ENCODE data around the gene MMP14.

The MMP14 gene

DNA sequence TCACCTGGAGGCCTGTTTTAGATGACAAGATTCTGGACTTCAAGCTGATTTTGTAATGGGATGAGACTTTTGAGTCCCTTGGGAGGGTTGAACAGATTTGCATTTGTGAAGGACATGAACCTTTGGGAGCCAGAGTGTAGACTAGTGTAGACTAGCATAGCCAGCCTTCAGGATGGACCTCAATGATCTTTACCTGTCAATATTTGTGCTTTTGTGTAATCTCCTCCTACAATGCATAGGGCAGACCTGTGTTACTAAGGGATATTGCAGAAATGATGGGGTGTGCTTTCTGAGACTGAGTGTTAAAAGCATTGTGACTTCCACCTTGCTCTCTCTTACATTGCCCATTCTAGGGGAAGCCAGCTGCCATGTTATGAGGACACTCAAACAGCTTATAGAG is 25.3 kb downstream of the MMP14 start:
- no peak for DNase-seq

DNA sequence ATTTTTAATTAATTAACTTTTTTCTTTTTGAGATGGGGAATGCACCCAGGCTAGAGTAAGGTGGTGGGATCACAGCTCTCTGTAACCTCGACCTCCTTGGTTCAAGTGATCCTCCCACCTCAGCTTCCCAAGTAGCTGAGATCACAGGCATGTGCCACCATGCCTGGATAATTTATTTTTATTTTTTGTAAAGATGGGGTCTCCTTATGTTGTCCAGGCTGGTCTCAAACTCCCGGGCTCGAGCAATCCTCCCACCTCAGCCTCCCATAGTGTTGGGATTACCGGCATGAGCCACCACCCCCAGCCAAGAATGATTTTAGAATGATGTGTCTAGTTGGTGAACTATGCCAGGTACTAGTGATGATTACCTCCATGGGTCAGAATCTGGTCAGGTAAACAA is 28.6 kb downstream of the MMP14 start:
- no peak for DNase-seq

DNA sequence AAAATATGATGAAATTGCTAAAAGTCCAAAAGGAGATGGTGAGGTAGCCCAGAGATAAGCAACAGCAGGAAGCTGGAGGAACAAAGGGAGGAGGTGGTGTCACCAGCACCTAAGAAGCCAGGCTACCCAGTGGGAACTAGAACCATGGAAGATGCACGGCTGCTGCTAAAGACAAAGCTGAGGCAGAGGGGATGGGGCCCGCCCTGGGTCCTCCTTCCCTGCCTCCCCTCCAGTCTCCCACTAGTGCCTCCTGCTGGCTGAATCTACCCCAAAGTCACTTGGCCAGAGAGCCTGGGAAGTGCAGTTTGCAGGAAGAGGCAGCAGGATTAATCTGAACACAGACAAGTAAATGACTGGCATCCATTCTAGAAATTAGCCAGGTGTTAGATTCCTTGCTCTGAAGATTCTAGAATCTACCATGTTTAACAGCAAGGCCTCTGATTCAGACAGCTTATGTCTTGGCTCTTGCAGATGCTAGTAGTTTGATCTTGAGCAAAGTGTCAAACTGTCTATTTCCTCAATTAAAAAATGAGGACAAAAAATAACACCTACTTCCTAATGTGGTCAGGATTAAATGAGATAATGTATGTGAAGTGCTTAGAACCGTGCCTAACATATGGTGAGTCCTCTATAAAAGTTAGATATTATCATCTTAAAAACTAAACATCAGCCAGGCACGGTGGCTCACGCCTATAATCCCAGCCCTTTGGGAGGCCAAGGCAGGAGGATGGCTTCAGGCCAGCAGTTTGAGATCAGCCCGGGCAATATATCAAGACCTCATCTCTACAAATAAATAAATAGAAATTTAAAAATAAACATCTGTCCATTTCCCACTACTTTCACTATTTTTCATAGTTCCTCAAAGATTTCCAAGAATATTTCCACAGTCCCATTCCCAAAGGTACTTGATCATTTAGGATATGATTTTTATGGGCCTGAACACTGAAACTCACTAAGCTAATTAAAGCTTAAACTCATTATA is 29.3 kb downstream of the MMP14 start:
- DNase-seq: no peak

DNA sequence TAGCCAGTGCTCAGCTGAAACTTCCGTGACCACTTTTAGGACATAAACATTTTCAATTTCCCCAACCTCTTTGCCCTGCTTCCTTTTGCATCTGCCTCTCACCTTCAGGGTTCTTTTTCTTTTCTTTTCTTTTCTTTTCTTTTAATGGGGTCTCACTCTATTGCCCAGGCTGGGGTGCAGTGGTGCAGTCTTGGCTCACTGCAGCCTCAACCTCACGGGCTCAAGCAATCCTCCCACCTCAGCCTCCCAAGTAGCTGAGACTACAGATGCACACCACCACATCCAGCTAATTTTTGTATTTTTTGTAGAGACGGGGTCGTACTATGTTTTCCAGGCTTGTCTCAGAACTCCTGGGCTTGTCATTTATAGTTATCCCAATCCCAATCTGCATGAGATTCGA is 30.5 kb downstream of the MMP14 start:
- DNase-seq: no peak

DNA sequence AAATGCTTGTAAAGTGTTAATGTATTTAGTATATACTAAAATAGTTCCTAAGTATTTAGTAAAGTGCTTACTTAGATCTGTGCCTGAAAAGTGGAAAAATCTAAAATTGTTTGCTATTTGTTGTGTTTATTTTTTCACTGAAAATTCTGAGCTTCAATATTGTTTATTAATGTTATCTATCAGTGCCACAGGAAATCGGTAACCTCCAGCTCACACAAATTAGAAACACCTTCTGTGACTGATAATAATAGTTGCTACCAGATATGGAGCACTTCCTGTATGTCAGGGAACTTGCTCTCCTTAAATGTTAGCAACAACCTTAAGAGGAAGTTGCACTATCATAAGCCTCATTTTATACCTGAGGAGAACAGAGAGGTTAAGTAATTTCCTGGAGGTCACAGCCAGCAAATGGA is 34.4 kb downstream of the MMP14 start:
- DNase-seq: no peak

DNA sequence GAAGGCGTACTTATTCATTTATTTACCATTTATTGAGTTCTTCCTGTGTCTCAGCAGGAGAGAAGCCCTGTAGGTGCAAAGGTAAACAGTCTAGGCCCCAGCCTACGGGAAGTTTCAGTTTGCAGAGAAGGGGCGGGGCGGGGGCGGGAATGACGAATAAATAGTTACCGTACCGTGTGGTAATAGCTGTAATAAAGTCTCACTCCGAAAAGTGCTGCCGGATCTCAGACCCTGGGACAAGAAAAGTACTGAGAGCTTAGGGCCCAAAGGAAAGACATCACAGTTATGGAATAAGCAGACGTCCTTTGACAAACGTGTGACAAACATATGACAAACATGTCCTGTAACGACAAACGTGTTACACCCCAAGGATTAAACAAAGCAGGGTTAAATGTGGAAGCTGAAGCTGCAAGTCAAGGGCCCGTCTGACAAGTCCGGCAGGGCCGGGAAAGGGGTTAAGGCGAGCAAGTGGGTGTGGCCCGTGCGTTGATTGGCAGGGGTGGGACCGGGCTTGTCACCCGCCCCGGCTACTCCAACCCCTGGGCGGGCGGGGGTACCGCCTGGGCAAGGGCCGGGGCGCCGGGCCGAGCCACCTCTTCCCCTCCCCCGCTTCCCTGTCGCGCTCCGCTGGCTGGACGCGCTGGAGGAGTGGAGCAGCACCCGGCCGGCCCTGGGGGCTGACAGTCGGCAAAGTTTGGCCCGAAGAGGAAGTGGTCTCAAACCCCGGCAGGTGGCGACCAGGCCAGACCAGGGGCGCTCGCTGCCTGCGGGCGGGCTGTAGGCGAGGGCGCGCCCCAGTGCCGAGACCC is 35.0 kb downstream of the MMP14 start, which contains the start of gene LRP10:
TSS of gene LRP10 (plus strand) at position 517 of the 809 bp plus-strand sequence. CDS start 564 bp downstream, outside the sequence.
- peak; percentile 85 for DNase-seq

DNA sequence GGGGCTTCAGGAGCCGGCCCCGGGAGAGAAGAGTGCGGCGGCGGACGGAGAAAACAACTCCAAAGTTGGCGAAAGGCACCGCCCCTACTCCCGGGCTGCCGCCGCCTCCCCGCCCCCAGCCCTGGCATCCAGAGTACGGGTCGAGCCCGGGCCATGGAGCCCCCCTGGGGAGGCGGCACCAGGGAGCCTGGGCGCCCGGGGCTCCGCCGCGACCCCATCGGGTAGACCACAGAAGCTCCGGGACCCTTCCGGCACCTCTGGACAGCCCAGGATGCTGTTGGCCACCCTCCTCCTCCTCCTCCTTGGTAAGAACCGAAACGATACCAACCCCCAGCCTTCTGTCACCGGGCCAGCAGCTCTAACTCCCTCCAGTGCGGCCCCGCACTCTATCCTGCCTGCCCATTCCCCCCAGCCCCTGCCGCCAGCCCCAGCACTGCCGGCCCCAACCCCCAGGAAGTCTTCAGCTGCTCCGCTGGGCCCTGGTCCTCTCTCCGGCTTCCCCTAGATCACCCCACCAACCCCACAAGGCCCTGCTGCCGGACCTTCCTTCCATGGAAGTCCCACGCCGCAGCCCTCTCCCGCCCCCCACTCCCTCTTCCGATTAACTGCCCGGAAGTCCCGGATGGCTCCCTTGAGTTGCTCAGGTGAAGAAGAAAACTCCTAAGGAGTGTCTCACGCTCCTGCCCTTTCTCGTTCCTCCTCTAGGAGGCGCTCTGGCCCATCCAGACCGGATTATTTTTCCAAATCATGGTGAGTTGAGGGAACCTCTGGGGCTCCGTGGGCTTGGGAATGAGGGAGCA is 35.8 kb downstream of the MMP14 start:
- peak; percentile 67 for DNase-seq

DNA sequence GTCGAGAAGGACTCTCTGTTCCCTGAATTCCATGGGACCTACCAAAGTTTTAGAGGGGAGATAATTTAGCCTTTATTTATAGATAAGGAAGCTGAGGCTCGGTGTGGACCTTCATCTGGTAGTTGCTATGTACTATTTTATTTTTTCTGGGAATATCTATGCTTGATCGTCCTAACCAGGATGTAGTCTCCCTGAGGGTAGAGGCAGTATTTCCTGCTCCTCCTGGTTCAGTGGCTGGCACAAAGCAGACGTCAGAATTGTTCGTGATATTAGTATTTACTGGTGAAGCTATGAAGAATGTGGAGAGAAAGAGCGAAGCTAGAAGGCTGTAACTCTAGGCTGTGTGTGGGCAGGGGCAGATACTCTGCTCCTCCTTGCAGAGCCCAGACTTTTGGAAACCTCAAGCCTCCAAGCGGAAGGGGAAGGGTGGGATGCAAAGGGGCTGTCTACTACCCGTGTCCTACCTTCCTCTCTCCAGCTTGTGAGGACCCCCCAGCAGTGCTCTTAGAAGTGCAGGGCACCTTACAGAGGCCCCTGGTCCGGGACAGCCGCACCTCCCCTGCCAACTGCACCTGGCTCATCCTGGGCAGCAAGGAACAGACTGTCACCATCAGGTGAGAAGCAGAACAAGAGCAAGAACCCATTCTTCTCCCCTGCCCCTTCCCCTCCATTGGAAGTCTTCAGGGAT is 36.6 kb downstream of the MMP14 start:
- no peak for DNase-seq

DNA sequence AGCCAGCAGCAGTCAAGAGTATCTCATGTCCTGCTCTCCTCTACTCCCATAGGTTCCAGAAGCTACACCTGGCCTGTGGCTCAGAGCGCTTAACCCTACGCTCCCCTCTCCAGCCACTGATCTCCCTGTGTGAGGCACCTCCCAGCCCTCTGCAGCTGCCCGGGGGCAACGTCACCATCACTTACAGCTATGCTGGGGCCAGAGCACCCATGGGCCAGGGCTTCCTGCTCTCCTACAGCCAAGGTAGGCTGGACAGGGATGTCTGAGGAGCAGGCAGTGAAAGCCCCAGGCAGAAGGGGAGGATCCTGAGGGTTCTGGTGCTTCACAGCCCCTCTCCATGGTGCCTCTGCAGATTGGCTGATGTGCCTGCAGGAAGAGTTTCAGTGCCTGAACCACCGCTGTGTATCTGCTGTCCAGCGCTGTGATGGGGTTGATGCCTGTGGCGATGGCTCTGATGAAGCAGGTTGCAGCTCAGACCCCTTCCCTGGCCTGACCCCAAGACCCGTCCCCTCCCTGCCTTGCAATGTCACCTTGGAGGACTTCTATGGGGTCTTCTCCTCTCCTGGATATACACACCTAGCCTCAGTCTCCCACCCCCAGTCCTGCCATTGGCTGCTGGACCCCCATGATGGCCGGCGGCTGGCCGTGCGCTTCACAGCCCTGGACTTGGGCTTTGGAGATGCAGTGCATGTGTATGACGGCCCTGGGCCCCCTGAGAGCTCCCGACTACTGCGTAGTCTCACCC is 38.8 kb downstream of the MMP14 start:
- no peak for DNase-seq

DNA sequence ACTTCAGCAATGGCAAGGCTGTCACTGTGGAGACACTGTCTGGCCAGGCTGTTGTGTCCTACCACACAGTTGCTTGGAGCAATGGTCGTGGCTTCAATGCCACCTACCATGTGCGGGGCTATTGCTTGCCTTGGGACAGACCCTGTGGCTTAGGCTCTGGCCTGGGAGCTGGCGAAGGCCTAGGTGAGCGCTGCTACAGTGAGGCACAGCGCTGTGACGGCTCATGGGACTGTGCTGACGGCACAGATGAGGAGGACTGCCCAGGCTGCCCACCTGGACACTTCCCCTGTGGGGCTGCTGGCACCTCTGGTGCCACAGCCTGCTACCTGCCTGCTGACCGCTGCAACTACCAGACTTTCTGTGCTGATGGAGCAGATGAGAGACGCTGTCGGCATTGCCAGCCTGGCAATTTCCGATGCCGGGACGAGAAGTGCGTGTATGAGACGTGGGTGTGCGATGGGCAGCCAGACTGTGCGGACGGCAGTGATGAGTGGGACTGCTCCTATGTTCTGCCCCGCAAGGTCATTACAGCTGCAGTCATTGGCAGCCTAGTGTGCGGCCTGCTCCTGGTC is 39.4 kb downstream of the MMP14 start:
- no peak for DNase-seq

DNA sequence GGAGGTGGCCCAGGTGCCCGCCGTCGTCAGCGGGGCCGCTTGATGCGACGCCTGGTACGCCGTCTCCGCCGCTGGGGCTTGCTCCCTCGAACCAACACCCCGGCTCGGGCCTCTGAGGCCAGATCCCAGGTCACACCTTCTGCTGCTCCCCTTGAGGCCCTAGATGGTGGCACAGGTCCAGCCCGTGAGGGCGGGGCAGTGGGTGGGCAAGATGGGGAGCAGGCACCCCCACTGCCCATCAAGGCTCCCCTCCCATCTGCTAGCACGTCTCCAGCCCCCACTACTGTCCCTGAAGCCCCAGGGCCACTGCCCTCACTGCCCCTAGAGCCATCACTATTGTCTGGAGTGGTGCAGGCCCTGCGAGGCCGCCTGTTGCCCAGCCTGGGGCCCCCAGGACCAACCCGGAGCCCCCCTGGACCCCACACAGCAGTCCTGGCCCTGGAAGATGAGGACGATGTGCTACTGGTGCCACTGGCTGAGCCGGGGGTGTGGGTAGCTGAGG is 40.7 kb downstream of the MMP14 start:
- no peak for DNase-seq

DNA sequence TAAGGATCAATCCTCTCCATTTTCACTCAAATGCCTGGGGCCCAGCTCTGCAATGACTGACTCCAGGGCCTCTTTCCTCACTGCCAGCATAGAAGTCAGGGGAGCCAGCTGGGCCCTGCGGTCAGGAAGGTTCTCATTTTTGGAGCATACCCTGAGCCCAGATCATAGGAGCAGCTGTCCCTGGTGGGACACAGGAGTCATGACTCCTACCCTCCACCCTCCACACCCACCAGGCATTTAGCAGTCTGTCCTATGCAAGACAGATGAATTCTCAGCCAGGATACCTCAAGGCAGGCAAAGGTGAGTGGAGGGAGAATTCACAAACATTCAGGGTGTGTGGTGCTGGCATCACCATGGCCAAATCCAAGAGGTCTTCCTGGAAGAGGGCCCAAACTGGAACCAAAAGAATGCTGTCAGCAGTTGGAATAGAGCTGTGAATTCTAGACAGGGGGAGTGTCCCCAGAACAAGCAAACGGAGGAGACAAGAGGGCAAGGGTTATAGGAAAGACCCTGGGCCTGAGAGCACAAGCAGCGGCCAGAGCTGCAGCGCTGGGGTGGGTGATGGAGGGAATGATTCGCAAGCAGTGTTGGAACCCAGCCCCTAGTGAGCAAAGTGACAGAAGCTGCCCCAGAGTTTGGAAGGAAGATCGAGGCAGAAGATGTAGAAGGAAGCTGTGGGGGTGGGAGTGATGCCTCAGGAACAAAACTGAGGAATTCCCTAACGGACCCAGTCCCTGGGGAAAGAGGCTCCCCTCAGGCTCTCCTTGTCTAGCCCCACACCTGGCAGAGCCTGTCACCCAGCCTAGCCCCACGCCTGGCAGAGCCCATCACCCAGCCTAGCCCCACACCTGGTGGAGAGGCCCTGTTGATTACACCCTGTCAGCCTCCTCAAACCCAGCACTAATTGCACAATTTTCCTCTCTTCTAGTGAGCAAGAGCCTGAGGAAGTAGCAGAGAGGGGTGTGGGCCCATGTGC is 42.2 kb downstream of the MMP14 start:
- DNase-seq: no peak

DNA sequence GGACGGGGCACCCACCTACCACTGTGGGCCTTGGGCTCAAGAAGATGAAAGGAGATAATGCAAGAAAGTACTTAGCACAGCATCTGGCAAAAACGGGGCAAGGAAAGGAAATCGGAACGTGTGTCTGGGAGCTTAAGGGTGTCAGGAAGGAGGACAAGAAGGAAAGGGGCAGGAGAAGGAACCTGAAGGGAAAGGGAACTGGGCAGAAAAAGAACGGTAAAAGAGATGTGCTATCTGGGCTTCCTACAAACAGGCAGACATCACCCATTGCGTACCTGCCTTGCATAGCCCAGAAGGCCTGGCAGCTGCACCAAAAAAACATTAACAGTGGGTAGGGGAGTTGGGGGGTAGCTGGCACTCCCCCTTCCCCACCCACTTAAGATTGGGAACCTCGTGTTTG is 45.7 kb downstream of the MMP14 start:
- no peak for DNase-seq

DNA sequence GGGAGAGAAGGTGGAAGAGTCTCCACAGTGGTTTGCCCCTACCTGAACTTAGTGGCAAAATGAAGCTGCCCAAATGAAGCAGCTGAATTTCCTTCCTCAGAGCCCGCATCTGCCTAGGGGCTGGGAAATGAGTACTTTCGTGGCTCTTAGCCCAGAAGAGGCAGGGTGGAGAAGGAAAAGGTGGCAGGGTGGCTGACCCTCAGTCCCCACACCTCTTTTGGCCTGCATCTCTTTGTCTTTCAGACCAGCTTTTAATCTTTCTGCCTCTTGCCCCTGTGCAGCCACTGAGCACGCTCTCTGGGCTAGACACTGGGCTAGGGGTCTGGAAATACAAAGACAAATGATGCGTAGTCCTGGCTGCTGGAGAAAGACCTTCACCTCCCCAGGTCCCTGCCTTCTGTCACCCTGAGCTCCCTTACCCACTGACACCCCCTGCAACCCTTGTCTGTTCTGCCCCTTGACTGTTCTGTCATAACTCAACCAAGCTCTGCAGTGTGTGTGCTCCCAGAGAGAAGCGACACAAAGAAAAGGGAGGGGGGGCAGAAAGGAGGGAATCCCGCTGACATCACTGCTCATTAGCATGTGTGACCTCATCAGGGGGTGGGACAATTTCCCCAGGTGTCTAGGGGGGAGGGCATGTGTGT is 46.3 kb downstream of the MMP14 start:
- no peak for DNase-seq

DNA sequence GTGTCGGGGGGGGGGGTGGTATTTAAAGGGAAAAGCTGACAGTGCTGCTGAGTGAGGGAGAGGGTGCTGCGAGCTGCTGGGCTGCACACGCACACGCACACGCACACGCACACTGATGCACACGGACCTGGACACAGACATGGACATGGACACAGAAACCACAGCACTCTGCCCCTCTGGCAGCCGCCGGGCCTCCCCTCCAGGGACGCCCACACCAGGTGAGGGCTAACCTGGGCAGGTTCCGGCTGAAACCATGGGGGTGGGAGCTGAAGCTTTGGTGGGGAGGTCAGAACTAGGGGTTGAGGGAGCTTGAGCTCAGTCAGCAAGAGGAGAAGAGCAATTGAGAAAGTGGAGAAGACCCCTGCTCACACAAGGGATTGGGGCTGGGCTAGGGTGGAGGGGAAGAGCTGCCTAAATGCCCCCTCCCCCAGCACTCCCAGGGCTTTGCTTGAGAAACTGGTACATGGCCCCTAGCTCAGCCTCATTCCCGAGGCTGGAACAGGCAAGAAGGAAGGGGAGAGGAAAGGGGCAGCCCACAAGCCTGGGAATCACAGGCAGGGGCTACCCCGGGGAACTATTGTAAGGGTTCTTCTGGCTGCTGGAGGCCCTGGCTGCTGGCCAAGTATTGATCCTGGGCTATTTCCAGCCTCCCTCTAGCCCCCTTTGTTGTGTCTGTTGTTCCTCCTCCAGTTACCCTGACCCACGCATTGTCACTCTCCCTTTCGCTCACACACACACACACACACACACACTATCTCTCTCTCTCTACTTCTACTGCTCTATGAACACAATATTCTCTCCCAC is 47.0 kb downstream of the MMP14 start, which contains the start of gene REM2:
TSS of gene REM2 (plus strand) at position 50 of the 804 bp plus-strand sequence. CDS start at position 116, 66 bp downstream.
- DNase-seq: no peak

DNA sequence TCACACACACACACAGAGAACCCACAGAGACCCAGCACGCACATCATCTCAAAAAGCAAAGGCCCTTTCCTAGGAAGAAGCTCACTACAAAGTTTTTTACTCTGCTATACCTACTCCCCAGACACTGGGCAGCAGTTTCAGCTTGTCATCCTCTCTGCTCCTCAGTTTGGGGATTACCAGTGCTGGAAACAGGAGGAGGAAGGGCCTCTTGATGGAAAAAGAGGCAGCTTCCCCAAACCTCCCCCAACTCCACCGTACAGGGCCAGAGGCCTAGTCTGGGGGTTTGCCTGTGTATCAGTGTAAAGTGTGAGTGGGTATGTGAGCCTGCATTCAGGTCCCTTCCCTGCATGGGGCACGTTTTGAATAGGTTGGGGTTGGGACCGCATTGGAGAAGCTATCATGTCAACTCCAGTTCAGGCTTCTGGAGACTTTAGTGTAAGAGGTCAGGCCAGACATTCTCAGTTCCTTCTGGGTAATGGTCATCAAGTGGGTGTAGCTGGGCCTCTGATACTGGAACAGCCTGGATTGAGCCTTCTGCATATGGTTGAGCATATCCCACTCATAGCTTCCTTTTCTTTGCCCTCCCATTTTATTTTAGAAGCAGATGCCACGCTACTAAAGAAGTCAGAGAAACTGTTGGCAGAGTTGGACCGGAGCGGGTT is 47.8 kb downstream of the MMP14 start:
- no peak for DNase-seq

DNA sequence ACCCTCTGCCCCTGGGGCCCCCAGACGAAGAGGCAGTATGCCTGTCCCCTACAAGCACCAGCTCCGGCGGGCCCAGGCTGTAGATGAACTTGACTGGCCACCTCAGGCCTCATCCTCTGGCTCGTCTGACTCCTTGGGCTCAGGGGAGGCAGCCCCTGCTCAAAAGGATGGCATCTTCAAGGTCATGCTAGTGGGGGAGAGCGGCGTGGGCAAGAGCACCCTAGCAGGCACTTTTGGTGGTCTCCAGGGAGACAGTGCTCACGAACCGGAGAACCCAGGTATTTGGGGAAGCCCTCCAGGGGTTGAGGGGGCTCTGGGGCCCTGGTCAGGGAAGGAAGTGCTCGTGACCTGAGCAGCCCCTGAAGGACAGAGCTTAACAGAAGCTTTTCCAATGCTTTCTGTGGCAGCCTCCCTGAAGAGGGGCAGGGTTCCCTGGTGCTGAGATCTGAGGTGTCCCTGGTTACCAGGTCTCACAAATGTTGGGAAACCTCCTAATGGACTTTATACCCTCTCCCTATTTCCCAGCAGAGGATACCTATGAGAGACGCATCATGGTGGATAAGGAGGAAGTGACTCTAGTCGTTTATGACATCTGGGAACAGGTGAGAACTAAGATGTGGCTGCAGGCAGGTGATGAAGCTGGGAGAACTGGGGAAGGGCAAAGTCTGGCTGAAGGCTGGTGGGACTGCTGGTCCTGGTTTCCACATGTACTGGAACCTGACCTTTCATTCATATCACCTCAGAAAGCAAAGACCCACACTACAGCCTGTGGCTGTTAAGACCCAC is 48.5 kb downstream of the MMP14 start:
- DNase-seq: no peak

All from HCEC 1CT (cell line).